ENCODE measurements around the gene REX1BD. TPM values are rescaled to one million over a fixed set of nuclear protein-coding genes. Genes with fewer than 3 reads are reported as not detected.

REX1BD gene
- total and polyA plus RNA-seq, 2 of the 4 experiments (the other 2 are of a cell fraction): 14.2 to 44.6 TPM

- POLR2A ChIA-PET (ENCODE audit: unreplicated experiment): no interaction called here
- H3K14ac ChIP-seq (replicated peaks; ENCODE audit: low read depth, low read length): no peak overlapping the region
- no peak overlapping the region for H2AFZ ChIP-seq (replicated peaks; ENCODE audit: low read length, poor library complexity)
- H3K27me3 ChIP-seq (ENCODE audit: control insufficient read depth, insufficient read depth, low read length): peaks cover 84% of the 10 kb centered on the region
- no peak overlapping the region for H2BK120ac ChIP-seq (ENCODE audit: low read depth, low read length)
- no peak overlapping the region for H3K27ac ChIP-seq (ENCODE audit: insufficient read depth, low read length)
- H3K9me3 ChIP-seq (ENCODE audit: control insufficient read depth, insufficient read depth, low read length): no peaks in the 10 kb centered on the region
- no peak overlapping the region for H4K5ac ChIP-seq (ENCODE audit: low read depth, low read length)
- WGBS, 2 experiments (ENCODE audit: extremely low coverage in 2 of 2, insufficient read length in 1 of 2): no CpG with 5 or more reads among the region's 2 CpGs
- H3K4ac ChIP-seq (ENCODE audit: low read depth, low read length): no peak overlapping the region
- no peak overlapping the region for H3K23ac ChIP-seq (ENCODE audit: low read depth, low read length)
- peaks cover 4% of the 10 kb centered on the region; the same call in 1 of the 2 replicates for H4K20me1 ChIP-seq (ENCODE audit: insufficient read depth, low read length)
- no peak overlapping the region for H3K18ac ChIP-seq (ENCODE audit: low read depth, low read length)
- H3K4me2 ChIP-seq (ENCODE audit: low read depth, low read length): no peak overlapping the region
- no peak for TF ChIP-seq NFE2L2 (IDR thresholded peaks at IDR 0.05; ENCODE audit: low read depth, low read length)
- TF ChIP-seq BHLHE40 (IDR thresholded peaks at IDR 0.05; ENCODE audit: low read depth, low read length): no peak
- TF ChIP-seq SMC3 (IDR thresholded peaks at IDR 0.05; ENCODE audit: low read depth, low read length): no peak
- TF ChIP-seq RCOR1 (IDR thresholded peaks at IDR 0.05; ENCODE audit: insufficient replicate concordance, low read length): no peak
- no peak for TF ChIP-seq ELK1 (IDR thresholded peaks at IDR 0.05; ENCODE audit: borderline replicate concordance, low read depth, low read length)
- no peak for TF ChIP-seq MAZ (IDR thresholded peaks at IDR 0.05; ENCODE audit: borderline replicate concordance, low read depth, low read length)
- TF ChIP-seq MXI1 (IDR thresholded peaks at IDR 0.05; ENCODE audit: borderline replicate concordance, low read depth, low read length): no peak
- no peak for TF ChIP-seq POLR2A (IDR thresholded peaks at IDR 0.05; ENCODE audit: low read depth, low read length)
- TF ChIP-seq CEBPB (IDR thresholded peaks at IDR 0.05; ENCODE audit: low read depth, low read length): no peak
- no peak for TF ChIP-seq USF2 (IDR thresholded peaks at IDR 0.05; ENCODE audit: low read depth, low read length)
- no peak for TF ChIP-seq CTCF (conservative IDR thresholded peaks at IDR 0.05; ENCODE audit: low read depth, low read length)
- no peak for TF ChIP-seq CHD1 (IDR thresholded peaks at IDR 0.05; ENCODE audit: low read depth, low read length)
- no peak for TF ChIP-seq RAD21 (IDR thresholded peaks at IDR 0.05; ENCODE audit: low read length)
- TF ChIP-seq MAFK (IDR thresholded peaks at IDR 0.05; ENCODE audit: low read depth, low read length): no peak
- TF ChIP-seq FOS (IDR thresholded peaks at IDR 0.05; ENCODE audit: low read depth, low read length): no peak
- TF ChIP-seq RFX5 (IDR thresholded peaks at IDR 0.05; ENCODE audit: low read depth, low read length): no peak
- H2BK20ac ChIP-seq (ENCODE audit: low read depth, low read length): no peak overlapping the region
- no peak overlapping the region for H2BK5ac ChIP-seq (ENCODE audit: low read depth, low read length, poor library complexity, severe bottlenecking)
- DNase-seq (no peak), ATAC-seq (ENCODE audit: low read depth) (no peak)
- no peak overlapping the region for H3K9ac ChIP-seq (ENCODE audit: low read depth, low read length)
- no peaks in the 10 kb centered on the region for H3K36me3 ChIP-seq (ENCODE audit: control insufficient read depth, insufficient read depth, low read length)
- H3K4me1 ChIP-seq (ENCODE audit: control insufficient read depth, insufficient read depth, low read length): peaks cover 11% of the 10 kb centered on the region; the same call in 1 of the 2 replicates
- H2AK9ac ChIP-seq (replicated peaks; ENCODE audit: low read depth, low read length, poor library complexity): no peak overlapping the region
- H4K91ac ChIP-seq (ENCODE audit: insufficient read depth, low read depth, low read length): no peak overlapping the region
- no peaks in the 10 kb centered on the region for H3K79me1 ChIP-seq (ENCODE audit: low read depth in 1 of 2, low read length in 2 of 2)
- no peak overlapping the region for H2BK15ac ChIP-seq (ENCODE audit: low read depth, low read length)
- no peak overlapping the region for H4K8ac ChIP-seq (ENCODE audit: low read depth in 2 of 2, low read length in 2 of 2)
- no peak overlapping the region for H3K56ac ChIP-seq (ENCODE audit: extremely low read depth, insufficient read depth, low read length)
- intact Hi-C loops (cut with micrococcal nuclease): no loop called here
- dilution Hi-C loops (cut with HindIII; ENCODE audit: low sequenced_read_pairs, unreplicated experiment): no loop called here
- in situ Hi-C loops (cut with MboI; ENCODE audit: low sequenced_read_pairs): no loop called here
- no peaks in the 10 kb centered on the region for H3K9me1 ChIP-seq (ENCODE audit: insufficient read depth, low read length)
- no peak overlapping the region for H3K4me3 ChIP-seq (ENCODE audit: insufficient read depth, low read depth, low read length)
- no peak overlapping the region for H2AK5ac ChIP-seq (ENCODE audit: low read depth, low read length)
- CTCF ChIA-PET: no interaction called here
- no TSS peak for BruUV-seq (replicated peaks)
Observed at GRCh38 chr19:18609717-18610051, 21.1 kb downstream of the REX1BD start.

All from IMR-90 (cell line).